GM23338 (cell line): ENCODE data around the gene KRT16. TPM values are rescaled to one million over a fixed set of nuclear protein-coding genes. Genes with fewer than 3 reads are reported as not detected.
"Not testable (repeated sequence)": the region's sequence is repeated elsewhere in the genome, so short reads cannot be mapped to it uniquely, and the experiment has no call there.

Source experiments
- ATAC-seq: fragments of 200-7000 bp; cut with Tn5 transposase; 3 replicates; pipeline ENCODE4 v1.9.1; 2020
- DNase-seq: peaks from one replicate; pipeline ENCODE4 v3.0.0-alpha.2; 2015; ENCODE audit warnings: low spot score
- H2AFZ ChIP-seq: fragments of 200-600 bp; sonication (generic); 2 replicates; pipeline ENCODE4 v1.8.0; 2016; ENCODE audit warnings: antibody characterized with exemption, mild to moderate bottlenecking, moderate library complexity
- H3F3A ChIP-seq: fragments of 200-600 bp; sonication (generic); replicated peaks from 2 replicates; pipeline ENCODE4 v1.8.0; 2017; ENCODE audit warnings: antibody characterized with exemption, mixed run types, low read depth
- H3K27ac ChIP-seq: fragments of 200-600 bp; sonication (generic); 2 replicates; pipeline ENCODE4 v1.6.1; 2016; ENCODE audit warnings: low read depth
- H3K27me3 ChIP-seq: fragments of 200-600 bp; sonication (generic); 2 replicates; pipeline ENCODE4 v1.8.0; 2016; ENCODE audit warnings: mild to moderate bottlenecking, mixed run types, moderate library complexity; ENCODE audit not compliant: insufficient read depth
- H3K36me3 ChIP-seq: fragments of 200-600 bp; sonication (generic); 2 replicates; pipeline ENCODE4 v1.8.0; 2016; ENCODE audit warnings: mild to moderate bottlenecking; ENCODE audit not compliant: insufficient read depth
- H3K4me1 ChIP-seq: fragments of 200-600 bp; sonication (generic); 2 replicates; pipeline ENCODE4 v1.8.0; 2016; ENCODE audit warnings: mild to moderate bottlenecking, moderate library complexity; ENCODE audit not compliant: insufficient read depth
- H3K4me2 ChIP-seq: fragments of 200-600 bp; sonication (generic); 2 replicates; pipeline ENCODE4 v1.7.1; 2017; ENCODE audit warnings: mixed run types
- H3K4me3 ChIP-seq: fragments of 200-600 bp; sonication (generic); 2 replicates; pipeline ENCODE4 v1.6.1; 2016; ENCODE audit warnings: mixed run types
- H3K79me2 ChIP-seq: fragments of 200-600 bp; sonication (generic); replicated peaks from 2 replicates; pipeline ENCODE4 v1.8.0; 2017; ENCODE audit warnings: mild to moderate bottlenecking; ENCODE audit not compliant: insufficient read depth
- H3K9me2 ChIP-seq: fragments of 200-600 bp; sonication (generic); 2 replicates; pipeline ENCODE4 v1.8.0; 2017; ENCODE audit not compliant: insufficient read depth
- H4K20me1 ChIP-seq: fragments of 200-600 bp; sonication (generic); replicated peaks from 2 replicates; pipeline ENCODE4 v1.8.0; 2017; ENCODE audit warnings: mild to moderate bottlenecking; ENCODE audit not compliant: insufficient read depth
- H3K27ac Mint-ChIP-seq: 2 replicates; pipeline ENCODE4 v1.8.0; 2020; ENCODE audit warnings: inconsistent platforms, mild to moderate bottlenecking, moderate library complexity, mixed read lengths
- H3K27me3 Mint-ChIP-seq: 3 replicates; pipeline ENCODE4 v1.8.0; 2022; ENCODE audit warnings: low read depth, mild to moderate bottlenecking, moderate library complexity, mixed read lengths, inconsistent platforms; ENCODE audit not compliant: insufficient read depth, poor library complexity
- H3K36me3 Mint-ChIP-seq: 3 replicates; pipeline ENCODE4 v1.8.0; 2021; ENCODE audit warnings: low read depth, mild to moderate bottlenecking, inconsistent platforms, moderate library complexity, mixed read lengths
- H3K4me1 Mint-ChIP-seq: 3 replicates; pipeline ENCODE4 v1.8.0; 2020; ENCODE audit warnings: mild to moderate bottlenecking, inconsistent platforms, mixed read lengths
- H3K4me3 Mint-ChIP-seq: 3 replicates; pipeline ENCODE4 v1.8.0; 2021; ENCODE audit warnings: moderate library complexity, mild to moderate bottlenecking, inconsistent platforms, mixed read lengths
- H3K9me3 Mint-ChIP-seq: 3 replicates; pipeline ENCODE4 v1.8.0; 2020; ENCODE audit warnings: moderate library complexity, mild to moderate bottlenecking, inconsistent platforms, mixed read lengths
- CREB1 ChIP-seq: fragments of 250-450 bp; sonication (Bioruptor Pico); IDR thresholded peaks from 2 replicates; pipeline ENCODE4 v1.5.0; 2020; ENCODE audit warnings: low read depth, mild to moderate bottlenecking, moderate library complexity
- ZNF331 ChIP-seq: fragments of 250-450 bp; sonication (Bioruptor Pico); IDR thresholded peaks from 2 replicates; pipeline ENCODE4 v1.5.0; 2020; ENCODE audit warnings: low read depth, mild to moderate bottlenecking, moderate library complexity
- polyA plus RNA-seq: library from polyadenylated mRNA; unstranded; fragments of >200 nt; fragmentation: Nextera tagmentation; extraction: Ambion mirVana; gene quantifications from 2 replicates; pipeline ENCODE4 v1.2.1, GENCODE V29; 2016
- total RNA-seq: library from RNA; depleted of rRNA; stranded (reverse); fragments of >200 nt; shearing (Covaris generic); gene quantifications from 2 replicates; pipeline ENCODE4 v1.2.3, GENCODE V29; 2014
- TF ChIP-seq, protein P1 (sequence below), 2 experiments: fragments of 200-600 bp in 1 of 2; sonication (generic) in 1 of 2; conservative IDR thresholded peaks; 2 replicates each; pipeline versions ENCODE4 v1.5.1 to v1.6.1; 2016 to 2017; ENCODE audit warnings: antibody characterized with exemption in 2 of 2, low read depth in 2 of 2, mild to moderate bottlenecking in 2 of 2, moderate library complexity in 1 of 2
- TF ChIP-seq, protein P2 (sequence below): fragments of 250-450 bp; sonication (Bioruptor Pico); IDR thresholded peaks from 2 replicates; pipeline ENCODE4 v1.5.0; 2020; ENCODE audit warnings: mild to moderate bottlenecking, moderate library complexity
- TF ChIP-seq, protein P3 (sequence below): IDR thresholded peaks from 2 replicates; pipeline ENCODE4 v1.6.1; 2016; ENCODE audit warnings: antibody characterized with exemption

Gene KRT16
- total and polyA plus RNA-seq, 2 experiments from 2014 or later, result not detected

DNA sequence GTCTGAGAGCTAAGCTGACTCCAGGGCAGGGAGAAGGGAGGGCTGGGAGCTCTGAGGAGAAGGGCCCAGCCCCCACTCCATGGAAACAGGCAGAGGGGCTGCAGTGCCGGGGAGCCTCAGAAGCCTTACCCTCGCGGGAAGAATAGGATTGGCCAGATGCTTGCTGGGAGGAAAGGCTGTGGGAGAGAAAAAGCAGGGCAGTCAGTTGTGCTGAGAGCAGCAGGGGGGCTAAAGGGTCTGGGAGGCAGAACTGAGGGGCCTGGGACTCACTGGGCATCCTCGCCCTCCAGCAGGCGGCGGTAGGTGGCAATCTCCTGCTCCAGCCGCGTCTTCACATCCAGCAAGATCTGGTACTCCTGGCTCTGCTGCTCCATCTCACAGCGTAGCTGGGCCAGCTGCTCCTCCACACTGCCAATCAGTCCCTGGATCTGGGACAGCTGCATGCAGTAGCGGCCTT lies 2.5 kb downstream of the KRT16 start:
- not testable (repeated sequence) for H3K4me3 Mint-ChIP-seq, H3K27me3 ChIP-seq, H3K4me1 ChIP-seq, H3K27ac Mint-ChIP-seq, H2AFZ ChIP-seq, H3K79me2 ChIP-seq, H3K4me2 ChIP-seq, H3F3A ChIP-seq, H3K4me3 ChIP-seq, H4K20me1 ChIP-seq, H3K36me3 ChIP-seq, H3K36me3 Mint-ChIP-seq, H3K9me2 ChIP-seq, H3K4me1 Mint-ChIP-seq, H3K27ac ChIP-seq
- H3K27me3 Mint-ChIP-seq, result peaks cover 13% of the 10 kb centered on the region
- DNase-seq (peak; percentile 49), ATAC-seq (peak; percentile 86)
- H3K9me3 Mint-ChIP-seq, result peaks cover 14% of the 10 kb centered on the region
- TF ChIP-seq, protein P1, sequence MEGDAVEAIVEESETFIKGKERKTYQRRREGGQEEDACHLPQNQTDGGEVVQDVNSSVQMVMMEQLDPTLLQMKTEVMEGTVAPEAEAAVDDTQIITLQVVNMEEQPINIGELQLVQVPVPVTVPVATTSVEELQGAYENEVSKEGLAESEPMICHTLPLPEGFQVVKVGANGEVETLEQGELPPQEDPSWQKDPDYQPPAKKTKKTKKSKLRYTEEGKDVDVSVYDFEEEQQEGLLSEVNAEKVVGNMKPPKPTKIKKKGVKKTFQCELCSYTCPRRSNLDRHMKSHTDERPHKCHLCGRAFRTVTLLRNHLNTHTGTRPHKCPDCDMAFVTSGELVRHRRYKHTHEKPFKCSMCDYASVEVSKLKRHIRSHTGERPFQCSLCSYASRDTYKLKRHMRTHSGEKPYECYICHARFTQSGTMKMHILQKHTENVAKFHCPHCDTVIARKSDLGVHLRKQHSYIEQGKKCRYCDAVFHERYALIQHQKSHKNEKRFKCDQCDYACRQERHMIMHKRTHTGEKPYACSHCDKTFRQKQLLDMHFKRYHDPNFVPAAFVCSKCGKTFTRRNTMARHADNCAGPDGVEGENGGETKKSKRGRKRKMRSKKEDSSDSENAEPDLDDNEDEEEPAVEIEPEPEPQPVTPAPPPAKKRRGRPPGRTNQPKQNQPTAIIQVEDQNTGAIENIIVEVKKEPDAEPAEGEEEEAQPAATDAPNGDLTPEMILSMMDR (conservative IDR thresholded peaks at IDR 0.05; ENCODE audit: low read depth in 2 of 2), result peak; percentile 31 to 60

DNA sequence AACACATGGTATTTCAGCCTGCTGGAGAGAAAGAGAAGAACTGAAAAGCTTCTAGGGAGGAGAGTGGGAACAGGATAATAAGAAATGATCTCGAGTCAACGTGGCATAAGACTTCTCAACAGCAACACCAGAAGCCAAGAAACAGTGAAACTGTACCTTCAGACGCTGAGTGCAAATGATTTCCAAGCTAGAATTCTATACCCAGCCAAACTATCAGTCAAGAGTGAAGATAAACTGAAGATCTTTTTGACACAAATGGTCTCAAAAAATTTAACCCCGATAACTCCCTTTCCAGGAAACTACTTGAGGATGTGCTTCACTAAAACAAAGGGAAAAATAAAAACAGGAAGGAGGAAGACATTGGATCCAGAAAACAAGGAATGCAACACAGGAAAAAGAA lies 5.6 kb downstream of the KRT16 start:
- DNase-seq, H3K27me3 Mint-ChIP-seq, H3K79me2 ChIP-seq, H3K9me2 ChIP-seq, H4K20me1 ChIP-seq, H3K36me3 Mint-ChIP-seq, H3K27me3 ChIP-seq, H3K4me1 ChIP-seq, H3K4me1 Mint-ChIP-seq, H3K36me3 ChIP-seq, H3K27ac Mint-ChIP-seq, H3K4me3 Mint-ChIP-seq, H3K4me3 ChIP-seq, H3F3A ChIP-seq, H2AFZ ChIP-seq, H3K4me2 ChIP-seq, H3K27ac ChIP-seq, ATAC-seq: not testable (repeated sequence)
- H3K9me3 Mint-ChIP-seq, result peaks cover 14% of the 10 kb centered on the region

DNA sequence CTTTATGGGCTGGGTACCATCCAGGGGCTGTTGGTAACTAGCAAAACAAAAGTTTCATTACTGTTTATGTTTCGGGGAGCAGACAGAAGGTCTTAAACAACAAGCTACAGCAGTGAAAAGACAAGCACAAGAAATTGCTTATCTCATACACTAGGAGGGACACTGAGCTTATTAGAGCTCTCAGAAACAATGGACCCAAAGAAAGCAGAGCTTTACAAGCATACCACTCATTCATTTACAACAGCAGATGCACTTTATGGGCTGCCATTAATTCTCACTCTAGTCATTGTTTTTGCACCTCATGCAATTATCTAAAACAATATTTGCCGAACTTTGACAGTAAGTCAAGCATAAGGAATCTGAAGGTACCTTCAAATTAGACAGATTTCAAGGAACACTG lies 10.0 kb downstream of the KRT16 start:
- Mint-ChIP-seq H3K4me3 (no peak overlapping the region), H3K27ac (no peak overlapping the region), H3K9me3 (peaks cover 12% of the 10 kb centered on the region), H3K4me1 (no peaks in the 10 kb centered on the region), H3K36me3 (no peaks in the 10 kb centered on the region), H3K27me3 (no peaks in the 10 kb centered on the region)
- H3K79me2 ChIP-seq, result no peaks in the 10 kb centered on the region
- H3K27ac ChIP-seq, result no peak overlapping the region
- no peak overlapping the region for H3K4me3 ChIP-seq
- no peak overlapping the region for H2AFZ ChIP-seq
- H4K20me1 ChIP-seq, result no peaks in the 10 kb centered on the region
- ATAC-seq (no peak), DNase-seq (no peak)
- no peaks in the 10 kb centered on the region for H3K4me1 ChIP-seq
- H3K27me3 ChIP-seq, result no peaks in the 10 kb centered on the region
- H3K36me3 ChIP-seq, result no peaks in the 10 kb centered on the region
- no peak overlapping the region for H3K4me2 ChIP-seq
- no peaks in the 10 kb centered on the region for H3K9me2 ChIP-seq
- no peaks in the 10 kb centered on the region for H3F3A ChIP-seq
- TF ChIP-seq CREB1 (no peak), ZNF331 (CRISPR knock-in tag) (no peak)
- TF ChIP-seq, protein P2, sequence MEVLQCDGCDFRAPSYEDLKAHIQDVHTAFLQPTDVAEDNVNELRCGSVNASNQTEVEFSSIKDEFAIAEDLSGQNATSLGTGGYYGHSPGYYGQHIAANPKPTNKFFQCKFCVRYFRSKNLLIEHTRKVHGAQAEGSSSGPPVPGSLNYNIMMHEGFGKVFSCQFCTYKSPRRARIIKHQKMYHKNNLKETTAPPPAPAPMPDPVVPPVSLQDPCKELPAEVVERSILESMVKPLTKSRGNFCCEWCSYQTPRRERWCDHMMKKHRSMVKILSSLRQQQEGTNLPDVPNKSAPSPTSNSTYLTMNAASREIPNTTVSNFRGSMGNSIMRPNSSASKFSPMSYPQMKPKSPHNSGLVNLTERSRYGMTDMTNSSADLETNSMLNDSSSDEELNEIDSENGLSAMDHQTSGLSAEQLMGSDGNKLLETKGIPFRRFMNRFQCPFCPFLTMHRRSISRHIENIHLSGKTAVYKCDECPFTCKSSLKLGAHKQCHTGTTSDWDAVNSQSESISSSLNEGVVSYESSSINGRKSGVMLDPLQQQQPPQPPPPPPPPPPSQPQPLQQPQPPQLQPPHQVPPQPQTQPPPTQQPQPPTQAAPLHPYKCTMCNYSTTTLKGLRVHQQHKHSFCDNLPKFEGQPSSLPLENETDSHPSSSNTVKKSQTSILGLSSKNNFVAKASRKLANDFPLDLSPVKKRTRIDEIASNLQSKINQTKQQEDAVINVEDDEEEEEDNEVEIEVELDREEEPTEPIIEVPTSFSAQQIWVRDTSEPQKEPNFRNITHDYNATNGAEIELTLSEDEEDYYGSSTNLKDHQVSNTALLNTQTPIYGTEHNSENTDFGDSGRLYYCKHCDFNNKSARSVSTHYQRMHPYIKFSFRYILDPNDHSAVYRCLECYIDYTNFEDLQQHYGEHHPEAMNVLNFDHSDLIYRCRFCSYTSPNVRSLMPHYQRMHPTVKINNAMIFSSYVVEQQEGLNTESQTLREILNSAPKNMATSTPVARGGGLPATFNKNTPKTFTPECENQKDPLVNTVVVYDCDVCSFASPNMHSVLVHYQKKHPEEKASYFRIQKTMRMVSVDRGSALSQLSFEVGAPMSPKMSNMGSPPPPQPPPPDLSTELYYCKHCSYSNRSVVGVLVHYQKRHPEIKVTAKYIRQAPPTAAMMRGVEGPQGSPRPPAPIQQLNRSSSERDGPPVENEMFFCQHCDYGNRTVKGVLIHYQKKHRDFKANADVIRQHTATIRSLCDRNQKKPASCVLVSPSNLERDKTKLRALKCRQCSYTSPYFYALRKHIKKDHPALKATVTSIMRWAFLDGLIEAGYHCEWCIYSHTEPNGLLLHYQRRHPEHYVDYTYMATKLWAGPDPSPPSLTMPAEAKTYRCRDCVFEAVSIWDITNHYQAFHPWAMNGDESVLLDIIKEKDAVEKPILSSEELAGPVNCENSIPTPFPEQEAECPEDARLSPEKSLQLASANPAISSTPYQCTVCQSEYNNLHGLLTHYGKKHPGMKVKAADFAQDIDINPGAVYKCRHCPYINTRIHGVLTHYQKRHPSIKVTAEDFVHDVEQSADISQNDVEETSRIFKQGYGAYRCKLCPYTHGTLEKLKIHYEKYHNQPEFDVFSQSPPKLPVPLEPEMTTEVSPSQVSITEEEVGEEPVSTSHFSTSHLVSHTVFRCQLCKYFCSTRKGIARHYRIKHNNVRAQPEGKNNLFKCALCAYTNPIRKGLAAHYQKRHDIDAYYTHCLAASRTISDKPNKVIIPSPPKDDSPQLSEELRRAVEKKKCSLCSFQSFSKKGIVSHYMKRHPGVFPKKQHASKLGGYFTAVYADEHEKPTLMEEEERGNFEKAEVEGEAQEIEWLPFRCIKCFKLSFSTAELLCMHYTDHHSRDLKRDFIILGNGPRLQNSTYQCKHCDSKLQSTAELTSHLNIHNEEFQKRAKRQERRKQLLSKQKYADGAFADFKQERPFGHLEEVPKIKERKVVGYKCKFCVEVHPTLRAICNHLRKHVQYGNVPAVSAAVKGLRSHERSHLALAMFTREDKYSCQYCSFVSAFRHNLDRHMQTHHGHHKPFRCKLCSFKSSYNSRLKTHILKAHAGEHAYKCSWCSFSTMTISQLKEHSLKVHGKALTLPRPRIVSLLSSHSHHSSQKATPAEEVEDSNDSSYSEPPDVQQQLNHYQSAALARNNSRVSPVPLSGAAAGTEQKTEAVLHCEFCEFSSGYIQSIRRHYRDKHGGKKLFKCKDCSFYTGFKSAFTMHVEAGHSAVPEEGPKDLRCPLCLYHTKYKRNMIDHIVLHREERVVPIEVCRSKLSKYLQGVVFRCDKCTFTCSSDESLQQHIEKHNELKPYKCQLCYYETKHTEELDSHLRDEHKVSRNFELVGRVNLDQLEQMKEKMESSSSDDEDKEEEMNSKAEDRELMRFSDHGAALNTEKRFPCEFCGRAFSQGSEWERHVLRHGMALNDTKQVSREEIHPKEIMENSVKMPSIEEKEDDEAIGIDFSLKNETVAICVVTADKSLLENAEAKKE (CRISPR knock-in tag), result no peak
- TF ChIP-seq, protein P3, sequence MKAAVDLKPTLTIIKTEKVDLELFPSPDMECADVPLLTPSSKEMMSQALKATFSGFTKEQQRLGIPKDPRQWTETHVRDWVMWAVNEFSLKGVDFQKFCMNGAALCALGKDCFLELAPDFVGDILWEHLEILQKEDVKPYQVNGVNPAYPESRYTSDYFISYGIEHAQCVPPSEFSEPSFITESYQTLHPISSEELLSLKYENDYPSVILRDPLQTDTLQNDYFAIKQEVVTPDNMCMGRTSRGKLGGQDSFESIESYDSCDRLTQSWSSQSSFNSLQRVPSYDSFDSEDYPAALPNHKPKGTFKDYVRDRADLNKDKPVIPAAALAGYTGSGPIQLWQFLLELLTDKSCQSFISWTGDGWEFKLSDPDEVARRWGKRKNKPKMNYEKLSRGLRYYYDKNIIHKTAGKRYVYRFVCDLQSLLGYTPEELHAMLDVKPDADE, result no peak
- TF ChIP-seq, protein P1 (conservative IDR thresholded peaks at IDR 0.05; ENCODE audit: low read depth in 2 of 2), result no peak
